GM12878 (cell line): ENCODE data around the gene RALGPS1. TPM values are rescaled to one million over a fixed set of nuclear protein-coding genes. Genes with fewer than 3 reads are reported as not detected.

ENCODE experiments used
- ATAC-seq: fragments of 200-7000 bp; cut with Tn5 transposase; 3 replicates; pipeline ENCODE4 v1.9.1; 2020; ENCODE audit warnings: mild to moderate bottlenecking, moderate library complexity
- BruUV-seq: library from RNA; stranded (reverse); fragments of 400-500 nt; replicated peaks from 2 replicates; lab custom pipeline; 2021; lab: Mats Ljungman, UMichigan
- CTCF ChIA-PET: fragments of 300-600 bp; sonication (Branson Sonifier 250); formaldehyde crosslinking; extraction: SDS; loops from one replicate; lab custom pipeline; 2021; ENCODE audit warnings: inconsistent platforms; lab: Yijun Ruan, JAX
- POLR2A ChIA-PET: fragments of 350-600 bp; formaldehyde crosslinking; extraction: SDS; loops from one replicate; lab custom pipeline; 2021; ENCODE audit warnings: inconsistent platforms; lab: Charles Lee
- RAD21 ChIA-PET: fragments of 300-600 bp; sonication (Branson Sonifier 250); formaldehyde crosslinking; loops from one replicate; lab custom pipeline; 2023; ENCODE audit warnings: antibody characterized with exemption; ENCODE audit not compliant: unreplicated experiment; lab: Charles Lee
- SMC1A ChIA-PET: fragments of 300-600 bp; sonication (Branson Sonifier 250); formaldehyde crosslinking; loops from one replicate; lab custom pipeline; 2023; ENCODE audit not compliant: unreplicated experiment, uncharacterized antibody; lab: Charles Lee
- DNase-seq: peaks from one replicate; pipeline ENCODE4 v3.0.0-alpha.2; 2011; ENCODE audit warnings: low read depth, low spot score
- FAIRE-seq: peaks from 3 replicates; lab custom pipeline; 2011; peaks lifted over from hg19 to GRCh38; lab: Jason Lieb, UNC
- H2AFZ ChIP-seq: 2 replicates; pipeline ENCODE4 v1.6.0; 2011; ENCODE audit warnings: low read depth, low read length, control low read depth; ENCODE audit not compliant: control insufficient read depth
- H3K27ac ChIP-seq: 2 replicates; pipeline ENCODE4 v1.5.1; 2011; ENCODE audit warnings: control low read depth; ENCODE audit not compliant: control insufficient read depth, insufficient read depth
- H3K27me3 ChIP-seq, 2 experiments: replicated peaks in 1 of 2; 2 replicates each; pipeline versions ENCODE4 v1.6.0 to v1.6.1; 2011; ENCODE audit warnings: low read length in 1 of 2; ENCODE audit not compliant: control insufficient read depth in 2 of 2, insufficient read depth in 2 of 2
- H3K36me3 ChIP-seq, 2 experiments: 2 replicates each; pipeline ENCODE4 v1.5.1; 2011; ENCODE audit warnings: low read length in 1 of 2; ENCODE audit not compliant: control insufficient read depth in 2 of 2, insufficient read depth in 2 of 2
- H3K4me1 ChIP-seq: 2 replicates; pipeline ENCODE4 v1.6.1; 2011; ENCODE audit warnings: mild to moderate bottlenecking, low read length, moderate library complexity, mixed read lengths; ENCODE audit not compliant: control insufficient read depth, insufficient read depth
- H3K4me2 ChIP-seq: 2 replicates; pipeline ENCODE4 v1.6.0; 2011; ENCODE audit warnings: control low read depth; ENCODE audit not compliant: control insufficient read depth, insufficient read depth
- H3K4me3 ChIP-seq: fragments of 200-600 bp; sonication (generic); 2 replicates; pipeline ENCODE4 v1.5.1; 2016
- H3K79me2 ChIP-seq: 2 replicates; pipeline ENCODE4 v1.6.0; 2011; ENCODE audit warnings: low read length; ENCODE audit not compliant: control insufficient read depth, insufficient read depth
- H3K9ac ChIP-seq: 2 replicates; pipeline ENCODE4 v1.8.0; 2011; ENCODE audit warnings: low read length, control low read depth, mixed read lengths; ENCODE audit not compliant: control insufficient read depth, insufficient read depth
- H3K9me3 ChIP-seq: replicated peaks from 3 replicates; pipeline ENCODE4 v1.5.1; 2011; ENCODE audit warnings: mild to moderate bottlenecking, low read length; ENCODE audit not compliant: control insufficient read depth, insufficient read depth
- H4K20me1 ChIP-seq: 2 replicates; pipeline ENCODE4 v1.6.0; 2011; ENCODE audit not compliant: control insufficient read depth, insufficient read depth
- ATF7 ChIP-seq: fragments of 450-650 bp; IDR thresholded peaks from 2 replicates; pipeline ENCODE4 v1.6.1; 2016; ENCODE audit warnings: low read depth, mild to moderate bottlenecking
- CHD4 ChIP-seq: fragments of 200-600 bp; sonication (generic); IDR thresholded peaks from 2 replicates; pipeline ENCODE4 v1.6.1; 2016; ENCODE audit warnings: mild to moderate bottlenecking
- ESRRA ChIP-seq: IDR thresholded peaks from 2 replicates; pipeline ENCODE4 v1.6.1; 2012; ENCODE audit warnings: mild to moderate bottlenecking, low read length, improper control_type of control experiment
- GATAD2B ChIP-seq: fragments of 450-650 bp; conservative IDR thresholded peaks from 2 replicates; pipeline ENCODE4 v1.6.1; 2017; ENCODE audit warnings: low read depth, mild to moderate bottlenecking, moderate library complexity
- HDAC6 ChIP-seq: fragments of 200-600 bp; sonication (generic); IDR thresholded peaks from one replicate; pipeline ENCODE4 v1.8.0; 2017; ENCODE audit warnings: antibody characterized with exemption; ENCODE audit not compliant: unreplicated experiment
- KDM1A ChIP-seq: fragments of 200-600 bp; sonication (generic); IDR thresholded peaks from 2 replicates; pipeline ENCODE4 v1.6.1; 2016; ENCODE audit warnings: borderline replicate concordance
- NBN ChIP-seq: fragments of 450-650 bp; IDR thresholded peaks from 2 replicates; pipeline ENCODE4 v1.6.1; 2016
- NFXL1 ChIP-seq: fragments of 450-650 bp; IDR thresholded peaks from 2 replicates; pipeline ENCODE4 v1.6.1; 2017; ENCODE audit warnings: antibody characterized with exemption, mild to moderate bottlenecking, borderline replicate concordance
- POLR2A ChIP-seq: IDR thresholded peaks from 2 replicates; pipeline ENCODE4 v1.6.1; 2011; ENCODE audit warnings: low read depth, mild to moderate bottlenecking, low read length
- RAD51 ChIP-seq: fragments of 450-650 bp; IDR thresholded peaks from 2 replicates; pipeline ENCODE4 v1.6.1; 2016; ENCODE audit warnings: moderate library complexity, mild to moderate bottlenecking, inconsistent platforms
- RCOR1 ChIP-seq: conservative IDR thresholded peaks from 2 replicates; pipeline ENCODE4 v1.6.1; 2012; ENCODE audit warnings: low read depth, low read length, improper control_type of control experiment
- SPI1 ChIP-seq: IDR thresholded peaks from 2 replicates; pipeline ENCODE4 v1.6.1; 2011; ENCODE audit warnings: low read depth, mild to moderate bottlenecking, low read length, moderate library complexity, borderline replicate concordance; ENCODE audit not compliant: insufficient read depth
- SREBF2 ChIP-seq: IDR thresholded peaks from 2 replicates; pipeline ENCODE4 v1.6.1; 2012; ENCODE audit warnings: mild to moderate bottlenecking, low read length
- TAF1 ChIP-seq: IDR thresholded peaks from 2 replicates; pipeline ENCODE4 v1.6.1; 2011; ENCODE audit warnings: mild to moderate bottlenecking, low read depth, low read length, borderline replicate concordance
- TCF7 ChIP-seq: IDR thresholded peaks from 2 replicates; pipeline ENCODE4 v1.6.1; 2014; ENCODE audit warnings: antibody characterized with exemption, borderline replicate concordance
- ZNF24 ChIP-seq: fragments of 450-650 bp; IDR thresholded peaks from 2 replicates; pipeline ENCODE4 v1.6.1; 2017; ENCODE audit warnings: antibody characterized with exemption, mild to moderate bottlenecking
- ZNF274 ChIP-seq: IDR thresholded peaks from one replicate; pipeline ENCODE4 v1.8.0; 2011; ENCODE audit not compliant: insufficient read length, insufficient read depth
- WGBS: methylation state at CpG from one replicate; pipeline ENCODE4 v1.1.6; 2016; ENCODE audit warnings: low lambda C conversion rate; ENCODE audit not compliant: insufficient replicate concordance, insufficient coverage; ENCODE audit errors: missing lambda C conversion rate; 5-methylcytosine and 5-hydroxymethylcytosine counted together
- in situ Hi-C: fragments of 300-500 bp; cut with MboI; formaldehyde crosslinking; loops from 9 replicates; pipeline ENCODE4 v1.14.3; 2018; ENCODE audit warnings: mixed read lengths
- intact Hi-C: fragments of 100-400 bp; cut with micrococcal nuclease; formaldehyde crosslinking; loops from one replicate; pipeline ENCODE4 v1.14.2; 2022; ENCODE audit not compliant: unreplicated experiment
- polyA plus RNA-seq, 11 experiments: library from polyadenylated mRNA; depleted of rRNA in 4 of 11; unstranded in 6 of 11; stranded (reverse) in 5 of 11; fragments of >200 nt; fragmentation: Nextera tagmentation in 4 of 11; fragmentation: Illumina TruSeq in 1 of 11; extraction: Ambion mirVana in 4 of 11; extraction: Trizol in 1 of 11; gene quantifications; 1 replicate in 1 of 11; 2 replicates in 10 of 11; pipeline versions ENCODE4 v1.2.1 to v1.2.3, GENCODE V29; 2011 to 2016; ENCODE audit warnings: inconsistent platforms in 2 of 11, missing spikeins in 2 of 11, low read depth in 1 of 11
- total RNA-seq, 4 experiments: library from RNA; depleted of rRNA in 3 of 4; stranded (reverse); fragments of >200 nt in 3 of 4; fragmentation: Illumina TruSeq in 1 of 4; extraction: Trizol in 1 of 4; gene quantifications; 2 replicates each; pipeline versions ENCODE4 v1.2.1 to v1.2.3, GENCODE V29; 2013 to 2021
- TF ChIP-seq, protein P1 (sequence below): IDR thresholded peaks from 2 replicates; pipeline ENCODE4 v1.6.1; 2012; ENCODE audit warnings: low read depth, low read length, improper control_type of control experiment
- TF ChIP-seq, protein P2 (sequence below): IDR thresholded peaks from 2 replicates; pipeline ENCODE4 v1.6.1; 2011; ENCODE audit warnings: mild to moderate bottlenecking, low read depth, low read length, moderate library complexity; ENCODE audit not compliant: insufficient replicate concordance
- TF ChIP-seq, protein P3 (sequence below): IDR thresholded peaks from 2 replicates; pipeline ENCODE4 v1.6.1; 2012; ENCODE audit warnings: low read depth, low read length, improper control_type of control experiment

Gene RALGPS1
- total and polyA plus RNA-seq, 10 of the 15 experiments (the other 5 are each of a cell fraction or from before 2014, with no cell fraction given): 0.13 to 5.6 (median 2.7) TPM

DNA sequence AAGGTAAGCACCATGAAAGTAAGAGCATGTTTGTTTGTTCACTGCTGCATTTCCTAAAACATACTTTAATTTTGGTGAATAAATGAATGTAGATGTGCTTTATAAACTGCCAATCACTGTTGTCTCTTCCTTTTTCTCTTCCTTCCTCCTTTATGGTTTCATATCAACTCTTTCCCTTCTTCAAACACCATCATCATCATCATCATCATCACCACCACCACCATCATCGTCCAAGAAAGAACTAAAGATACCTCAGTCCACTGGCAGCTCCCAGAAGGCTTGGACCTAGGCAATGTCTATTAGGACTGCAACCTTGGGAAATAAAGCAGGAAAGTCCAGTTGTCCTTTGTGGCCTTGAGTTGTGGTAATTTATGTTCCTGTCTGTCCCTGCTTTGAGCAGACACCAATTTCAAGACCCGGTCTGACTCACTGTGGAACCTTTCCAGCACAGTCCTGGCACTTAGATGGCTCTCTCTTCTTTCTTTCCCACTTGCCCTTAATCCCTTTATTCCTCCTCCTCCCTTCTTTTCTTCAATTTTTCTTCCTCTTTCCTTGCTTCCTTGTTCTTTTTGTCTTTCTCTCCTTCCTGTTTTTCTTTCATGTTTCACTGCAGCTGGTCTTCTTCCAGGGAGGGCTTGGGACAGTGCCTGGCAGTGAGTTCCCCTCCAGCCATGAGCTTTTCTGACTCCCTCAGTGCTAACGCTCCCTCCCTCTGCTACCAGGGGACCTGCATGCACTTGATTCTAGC is 108.5 kb downstream of the RALGPS1 start:
- no TSS peak for BruUV-seq
- H3K27me3 ChIP-seq: no peaks in the 10 kb centered on the region
- ATAC-seq (no peak), DNase-seq (no peak), FAIRE-seq (no peak)
- no peaks in the 10 kb centered on the region for H3K36me3 ChIP-seq
- no peaks in the 10 kb centered on the region for H3K9me3 ChIP-seq
- no peak overlapping the region for H3K4me3 ChIP-seq
- CTCF ChIA-PET: no interaction called here
- WGBS: 44% methylated on average over 3 of the region's 3 CpGs
- SMC1A ChIA-PET: interaction anchor here (1.0 to 1.5 kb wide), 2 partner anchors 71 to 106 kb away, joined by 3 to 5 read pairs; no protein-coding TSS in a partner anchor
- no peak overlapping the region for H3K9ac ChIP-seq
- H3K79me2 ChIP-seq: no peaks in the 10 kb centered on the region
- intact Hi-C loops (no loop called here), in situ Hi-C loops (no loop called here)
- H2AFZ ChIP-seq: no peak overlapping the region
- H3K27ac ChIP-seq: no peak overlapping the region
- POLR2A ChIA-PET: interaction anchor here (0.8 to 1.1 kb wide), 2 partner anchors 9 to 14 kb away, joined by 3 to 4 read pairs; no protein-coding TSS in a partner anchor
- H4K20me1 ChIP-seq: no peaks in the 10 kb centered on the region
- RAD21 ChIA-PET: no interaction called here
- TF ChIP-seq, protein P1, sequence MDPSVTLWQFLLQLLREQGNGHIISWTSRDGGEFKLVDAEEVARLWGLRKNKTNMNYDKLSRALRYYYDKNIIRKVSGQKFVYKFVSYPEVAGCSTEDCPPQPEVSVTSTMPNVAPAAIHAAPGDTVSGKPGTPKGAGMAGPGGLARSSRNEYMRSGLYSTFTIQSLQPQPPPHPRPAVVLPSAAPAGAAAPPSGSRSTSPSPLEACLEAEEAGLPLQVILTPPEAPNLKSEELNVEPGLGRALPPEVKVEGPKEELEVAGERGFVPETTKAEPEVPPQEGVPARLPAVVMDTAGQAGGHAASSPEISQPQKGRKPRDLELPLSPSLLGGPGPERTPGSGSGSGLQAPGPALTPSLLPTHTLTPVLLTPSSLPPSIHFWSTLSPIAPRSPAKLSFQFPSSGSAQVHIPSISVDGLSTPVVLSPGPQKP: no peak
- TF ChIP-seq ZNF24 (no peak), SREBF2 (no peak), HDAC6 (no peak), NBN (no peak), ZNF274 (no peak), CHD4 (no peak), KDM1A (no peak), GATAD2B (no peak), RAD51 (no peak), ATF7 (no peak), POLR2A (no peak), NFXL1 (no peak), RCOR1 (no peak), ESRRA (no peak), TAF1 (no peak), SPI1 (no peak), TCF7 (no peak)
- TF ChIP-seq, protein P2, sequence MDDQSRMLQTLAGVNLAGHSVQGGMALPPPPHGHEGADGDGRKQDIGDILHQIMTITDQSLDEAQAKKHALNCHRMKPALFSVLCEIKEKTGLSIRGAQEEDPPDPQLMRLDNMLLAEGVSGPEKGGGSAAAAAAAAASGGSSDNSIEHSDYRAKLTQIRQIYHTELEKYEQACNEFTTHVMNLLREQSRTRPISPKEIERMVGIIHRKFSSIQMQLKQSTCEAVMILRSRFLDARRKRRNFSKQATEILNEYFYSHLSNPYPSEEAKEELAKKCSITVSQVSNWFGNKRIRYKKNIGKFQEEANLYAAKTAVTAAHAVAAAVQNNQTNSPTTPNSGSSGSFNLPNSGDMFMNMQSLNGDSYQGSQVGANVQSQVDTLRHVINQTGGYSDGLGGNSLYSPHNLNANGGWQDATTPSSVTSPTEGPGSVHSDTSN: no peak
- TF ChIP-seq, protein P3, sequence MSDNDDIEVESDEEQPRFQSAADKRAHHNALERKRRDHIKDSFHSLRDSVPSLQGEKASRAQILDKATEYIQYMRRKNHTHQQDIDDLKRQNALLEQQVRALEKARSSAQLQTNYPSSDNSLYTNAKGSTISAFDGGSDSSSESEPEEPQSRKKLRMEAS: no peak
- TF ChIP-seq, all 136 proteins: peak for 0
- Histone ChIP-seq H3K4me1 (peaks cover 3% of the 10 kb centered on the region; the same call in 1 of the 2 replicates), H3K4me2 (no peak overlapping the region)
